Ishikawa (cell line): ENCODE results near the gene EIF1AD.

Experiments
- CREB1 ChIP-seq: IDR thresholded peaks from 2 replicates; pipeline ENCODE4 v1.6.1; 2012; ENCODE audit warnings: low read depth
- EP300 ChIP-seq: IDR thresholded peaks from 2 replicates; pipeline ENCODE4 v1.6.1; 2012; ENCODE audit warnings: borderline replicate concordance
- TAF1 ChIP-seq: IDR thresholded peaks from 2 replicates; pipeline ENCODE4 v1.6.1; 2012; ENCODE audit warnings: low read depth, mild to moderate bottlenecking
- TCF12 ChIP-seq: IDR thresholded peaks from 2 replicates; pipeline ENCODE4 v1.6.1; 2012; ENCODE audit warnings: low read depth
- TF ChIP-seq, protein P1 (sequence below): IDR thresholded peaks from 2 replicates; pipeline ENCODE4 v1.6.1; 2012; ENCODE audit warnings: low read depth, mild to moderate bottlenecking
- TF ChIP-seq, protein P2 (sequence below): IDR thresholded peaks from 2 replicates; pipeline ENCODE4 v1.6.1; 2012

GRCh38 chr11:66004186-66004585 lies 2.2 kb upstream of the EIF1AD start:
- TF ChIP-seq CREB1 (no peak), TAF1 (no peak), EP300 (no peak), TCF12 (no peak)
- TF ChIP-seq, protein P1, sequence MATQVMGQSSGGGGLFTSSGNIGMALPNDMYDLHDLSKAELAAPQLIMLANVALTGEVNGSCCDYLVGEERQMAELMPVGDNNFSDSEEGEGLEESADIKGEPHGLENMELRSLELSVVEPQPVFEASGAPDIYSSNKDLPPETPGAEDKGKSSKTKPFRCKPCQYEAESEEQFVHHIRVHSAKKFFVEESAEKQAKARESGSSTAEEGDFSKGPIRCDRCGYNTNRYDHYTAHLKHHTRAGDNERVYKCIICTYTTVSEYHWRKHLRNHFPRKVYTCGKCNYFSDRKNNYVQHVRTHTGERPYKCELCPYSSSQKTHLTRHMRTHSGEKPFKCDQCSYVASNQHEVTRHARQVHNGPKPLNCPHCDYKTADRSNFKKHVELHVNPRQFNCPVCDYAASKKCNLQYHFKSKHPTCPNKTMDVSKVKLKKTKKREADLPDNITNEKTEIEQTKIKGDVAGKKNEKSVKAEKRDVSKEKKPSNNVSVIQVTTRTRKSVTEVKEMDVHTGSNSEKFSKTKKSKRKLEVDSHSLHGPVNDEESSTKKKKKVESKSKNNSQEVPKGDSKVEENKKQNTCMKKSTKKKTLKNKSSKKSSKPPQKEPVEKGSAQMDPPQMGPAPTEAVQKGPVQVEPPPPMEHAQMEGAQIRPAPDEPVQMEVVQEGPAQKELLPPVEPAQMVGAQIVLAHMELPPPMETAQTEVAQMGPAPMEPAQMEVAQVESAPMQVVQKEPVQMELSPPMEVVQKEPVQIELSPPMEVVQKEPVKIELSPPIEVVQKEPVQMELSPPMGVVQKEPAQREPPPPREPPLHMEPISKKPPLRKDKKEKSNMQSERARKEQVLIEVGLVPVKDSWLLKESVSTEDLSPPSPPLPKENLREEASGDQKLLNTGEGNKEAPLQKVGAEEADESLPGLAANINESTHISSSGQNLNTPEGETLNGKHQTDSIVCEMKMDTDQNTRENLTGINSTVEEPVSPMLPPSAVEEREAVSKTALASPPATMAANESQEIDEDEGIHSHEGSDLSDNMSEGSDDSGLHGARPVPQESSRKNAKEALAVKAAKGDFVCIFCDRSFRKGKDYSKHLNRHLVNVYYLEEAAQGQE, result no peak
- TF ChIP-seq, protein P2, sequence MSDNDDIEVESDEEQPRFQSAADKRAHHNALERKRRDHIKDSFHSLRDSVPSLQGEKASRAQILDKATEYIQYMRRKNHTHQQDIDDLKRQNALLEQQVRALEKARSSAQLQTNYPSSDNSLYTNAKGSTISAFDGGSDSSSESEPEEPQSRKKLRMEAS, result no peak
